DMS 273 (cell line): ENCODE results near the gene AGRN.
"Not testable (repeated sequence)": the region's sequence is repeated elsewhere in the genome, so short reads cannot be mapped to it uniquely, and the experiment has no call there.

Experiments used
- DNase-seq: peaks from one replicate; lab custom pipeline; 2025; ENCODE audit not compliant: unreplicated experiment; lab: John Stamatoyannopoulos, UW

Gene AGRN

DNA sequence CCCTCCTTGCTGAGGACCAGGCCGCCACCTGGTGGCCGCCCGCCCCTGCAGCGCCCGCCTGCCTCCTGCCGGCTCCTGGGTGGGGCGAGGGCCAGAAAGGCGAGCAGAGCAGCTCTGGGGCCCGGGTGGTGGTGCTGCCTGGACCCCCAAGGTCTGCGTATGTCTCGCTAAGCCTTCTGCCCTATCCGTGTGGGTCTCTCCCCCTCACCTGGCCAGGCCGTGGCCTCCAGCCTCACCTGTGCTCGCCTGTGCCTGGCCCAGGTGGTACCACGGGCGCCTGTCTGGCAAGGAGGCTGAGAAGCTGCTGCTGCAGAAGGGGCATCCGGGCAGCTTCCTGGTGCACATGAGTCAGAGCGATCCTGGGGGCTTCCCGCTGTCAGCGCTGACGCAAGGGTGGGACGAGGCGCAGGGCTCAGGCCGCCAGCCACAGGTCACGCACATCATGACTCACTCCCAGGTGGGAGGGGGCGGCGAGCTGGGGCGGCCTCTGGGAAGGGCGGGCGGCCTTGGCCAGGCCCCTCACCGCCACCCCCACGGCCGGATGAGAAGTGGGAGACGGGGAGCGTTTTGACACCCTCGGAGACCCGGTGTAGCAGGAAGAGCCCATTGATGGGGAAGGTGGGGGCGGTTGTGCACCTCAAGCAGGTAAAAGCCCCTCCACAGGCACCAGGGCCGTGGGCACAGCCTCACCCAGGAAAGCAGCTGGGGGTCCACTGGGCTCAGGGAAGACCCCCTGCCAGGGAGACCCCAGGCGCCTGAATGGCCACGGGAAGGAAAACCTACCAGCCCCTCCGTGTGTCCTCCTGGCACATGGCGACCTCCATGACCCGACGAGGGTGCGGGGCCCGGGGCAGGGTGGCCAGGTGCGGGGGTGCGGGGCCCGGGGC, 44.3 kb downstream of the AGRN start:
- peak; percentile 79 for DNase-seq

DNA sequence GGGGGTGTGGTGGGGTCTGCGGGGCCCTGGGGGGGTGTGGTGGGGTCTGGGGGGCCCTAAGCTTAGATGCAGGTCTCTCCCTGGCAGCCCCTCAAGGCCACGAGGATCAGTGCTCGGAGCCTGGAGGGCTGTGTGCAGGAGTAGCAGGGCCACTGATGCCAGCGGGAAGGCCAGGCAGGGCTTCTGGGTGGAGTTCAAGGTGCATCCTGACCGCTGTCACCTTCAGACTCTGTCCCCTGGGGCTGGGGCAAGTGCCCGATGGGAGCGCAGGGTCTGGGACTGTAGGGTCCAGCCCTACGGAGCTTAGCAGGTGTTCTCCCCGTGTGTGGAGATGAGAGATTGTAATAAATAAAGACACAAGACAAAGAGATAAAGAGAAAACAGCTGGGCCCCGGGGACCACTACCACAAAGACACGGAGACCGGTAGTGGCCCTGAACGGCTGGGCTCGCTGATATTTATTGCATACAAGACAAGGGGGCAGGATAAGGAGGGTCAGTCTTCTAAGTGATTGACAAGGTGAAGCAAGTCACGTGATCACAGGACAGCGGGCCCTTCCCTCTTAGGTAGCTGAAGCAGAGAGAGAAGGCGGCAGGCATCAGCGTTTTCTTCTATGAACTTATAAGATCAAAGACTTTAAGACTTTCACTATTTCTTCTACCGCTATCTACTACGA, 45.5 kb downstream of the AGRN start:
- DNase-seq: no peak

DNA sequence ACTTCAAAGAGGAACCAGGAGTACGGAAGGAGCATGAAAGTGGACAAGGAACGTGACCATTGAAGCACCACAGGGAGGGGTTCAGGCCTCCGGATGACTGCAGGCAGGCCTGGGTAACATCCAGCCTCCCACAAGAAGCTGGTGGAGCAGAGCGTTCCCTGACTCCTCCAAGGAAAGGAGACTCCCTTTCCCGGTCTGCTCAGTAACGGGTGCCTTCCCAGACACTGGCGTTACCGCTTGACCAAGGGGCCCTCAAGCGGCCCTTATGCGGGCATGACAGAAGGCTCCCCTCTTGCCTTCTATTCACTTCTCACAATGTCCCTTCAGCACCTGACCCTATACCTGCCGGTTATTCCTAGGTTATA, 46.0 kb downstream of the AGRN start:
- DNase-seq: not testable (repeated sequence)

DNA sequence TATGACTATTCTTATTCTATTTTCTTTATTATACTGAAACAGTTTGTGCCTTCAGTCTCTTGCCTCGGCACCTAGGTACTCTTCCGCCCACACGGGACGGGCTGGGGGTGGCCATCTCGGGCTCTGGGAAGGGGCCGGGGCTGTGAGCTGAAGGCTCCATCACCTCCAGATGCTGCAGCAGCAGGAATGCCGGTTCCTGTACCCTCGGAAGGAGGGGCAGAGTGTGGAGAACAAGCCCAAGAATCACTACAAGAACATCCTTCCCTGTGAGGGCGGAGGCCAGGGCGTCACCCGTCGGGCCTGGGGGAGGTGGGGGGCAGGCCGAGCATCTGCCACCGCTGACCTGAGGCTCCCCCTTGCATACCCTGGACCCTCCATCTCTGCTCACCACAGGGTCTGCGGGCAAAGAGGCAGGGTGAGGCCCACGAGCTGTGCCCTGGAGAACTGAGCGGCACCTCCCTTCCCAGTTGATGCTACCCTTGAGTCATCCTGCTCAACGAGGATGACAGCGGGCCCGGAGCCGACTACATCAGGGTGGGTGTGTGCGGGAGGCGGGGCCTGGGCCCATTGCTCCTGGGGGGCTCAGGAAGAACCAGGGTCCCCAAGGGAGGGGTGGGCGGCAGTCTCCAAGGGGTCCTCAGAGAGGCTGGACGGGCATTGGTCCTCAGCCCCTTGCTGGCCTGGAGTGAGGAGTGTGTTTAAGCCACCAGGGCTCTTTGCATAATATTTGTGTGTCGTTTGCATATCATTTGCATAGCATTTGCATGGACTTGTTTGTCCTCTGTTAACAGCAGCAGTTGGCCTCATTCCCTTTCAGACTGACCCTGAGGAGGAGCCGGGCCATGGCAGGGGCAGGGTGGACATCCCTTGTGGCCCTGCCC, 46.7 kb downstream of the AGRN start:
- DNase-seq: no peak

DNA sequence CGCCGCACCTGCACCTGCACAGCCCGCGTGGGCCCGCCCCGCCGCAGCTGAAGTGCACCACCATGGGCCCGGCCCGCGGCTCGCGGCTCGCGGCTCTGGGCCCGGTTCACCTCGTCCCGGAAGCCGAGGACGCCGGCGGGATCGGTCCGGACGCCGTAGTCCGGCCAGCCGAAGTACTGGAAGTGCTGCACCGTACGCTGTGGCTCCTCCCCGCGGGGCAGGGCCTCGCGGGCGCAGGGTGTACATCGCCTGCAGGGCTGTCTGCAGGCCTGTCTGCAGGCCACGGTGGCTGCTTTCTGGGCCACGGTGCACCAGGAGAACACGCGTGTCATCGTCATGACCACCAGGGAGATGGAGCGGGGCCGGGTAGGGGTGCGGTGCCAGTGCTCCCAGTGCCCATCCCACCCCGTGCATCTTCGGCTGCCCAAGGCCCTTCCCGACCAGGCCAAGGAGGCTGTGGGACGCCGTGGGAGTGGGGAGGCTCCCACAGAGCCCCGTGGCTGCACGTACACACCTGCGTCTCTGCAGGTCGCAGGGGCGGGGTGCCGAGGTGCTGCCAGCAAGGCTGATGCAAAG, 47.5 kb downstream of the AGRN start:
- DNase-seq: no peak

DNA sequence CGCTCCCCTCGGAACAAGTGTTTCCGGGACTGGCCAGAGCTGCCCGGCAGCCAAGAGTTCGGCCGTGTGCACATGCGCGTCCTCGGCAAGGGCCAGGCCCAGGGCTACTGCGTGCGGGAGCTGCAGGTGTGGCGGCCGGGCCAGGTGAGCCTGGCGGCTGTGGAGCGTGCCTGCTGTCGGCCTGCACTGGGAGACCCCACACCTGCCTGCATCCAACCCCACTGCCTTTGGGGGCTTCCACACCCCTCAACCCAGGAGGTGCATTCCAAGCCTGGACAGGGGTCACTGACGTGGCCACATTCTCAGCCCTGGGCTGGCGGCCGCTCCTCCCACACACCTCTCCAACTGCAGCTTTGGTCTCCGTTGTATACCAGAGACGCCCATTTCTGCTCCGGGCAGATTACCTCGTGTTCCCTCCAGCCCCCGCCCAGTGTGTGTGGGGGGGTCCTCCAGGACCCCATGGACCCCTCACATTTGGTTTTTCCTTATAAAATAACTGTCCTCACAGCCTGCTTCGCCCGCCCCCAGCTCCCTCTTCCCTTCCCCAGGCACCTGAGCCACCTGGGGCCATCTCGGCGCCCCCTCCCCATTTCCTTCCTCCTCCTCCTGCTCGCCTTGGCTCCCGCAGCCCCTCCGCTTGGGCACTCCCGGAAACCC, 48.1 kb downstream of the AGRN start:
- no peak for DNase-seq

DNA sequence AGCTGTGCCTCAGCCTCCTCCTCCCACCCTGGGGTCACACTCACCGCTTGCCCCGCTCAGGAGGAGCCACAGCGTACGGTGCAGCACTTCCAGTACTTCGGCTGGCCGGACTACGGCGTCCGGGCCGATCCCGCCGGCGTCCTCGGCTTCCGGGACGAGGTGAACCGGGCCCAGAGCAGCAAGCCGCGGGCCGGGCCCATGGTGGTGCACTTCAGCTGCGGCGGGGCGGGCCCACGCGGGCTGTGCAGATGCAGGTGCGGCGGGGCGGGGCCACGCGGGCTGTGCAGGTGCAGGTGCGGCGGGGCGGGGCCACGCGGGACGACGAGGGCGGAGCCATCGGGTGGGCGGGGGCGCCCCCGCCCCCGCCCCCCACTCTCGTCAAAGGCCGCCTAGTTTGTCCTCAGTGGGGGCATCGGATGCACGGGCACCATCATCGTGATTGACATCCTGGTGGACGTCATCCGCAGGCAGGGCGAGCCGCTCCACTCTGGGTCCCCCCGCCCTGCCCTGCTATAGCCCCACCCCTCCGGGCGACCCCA, 48.7 kb downstream of the AGRN start:
- DNase-seq: no peak

DNA sequence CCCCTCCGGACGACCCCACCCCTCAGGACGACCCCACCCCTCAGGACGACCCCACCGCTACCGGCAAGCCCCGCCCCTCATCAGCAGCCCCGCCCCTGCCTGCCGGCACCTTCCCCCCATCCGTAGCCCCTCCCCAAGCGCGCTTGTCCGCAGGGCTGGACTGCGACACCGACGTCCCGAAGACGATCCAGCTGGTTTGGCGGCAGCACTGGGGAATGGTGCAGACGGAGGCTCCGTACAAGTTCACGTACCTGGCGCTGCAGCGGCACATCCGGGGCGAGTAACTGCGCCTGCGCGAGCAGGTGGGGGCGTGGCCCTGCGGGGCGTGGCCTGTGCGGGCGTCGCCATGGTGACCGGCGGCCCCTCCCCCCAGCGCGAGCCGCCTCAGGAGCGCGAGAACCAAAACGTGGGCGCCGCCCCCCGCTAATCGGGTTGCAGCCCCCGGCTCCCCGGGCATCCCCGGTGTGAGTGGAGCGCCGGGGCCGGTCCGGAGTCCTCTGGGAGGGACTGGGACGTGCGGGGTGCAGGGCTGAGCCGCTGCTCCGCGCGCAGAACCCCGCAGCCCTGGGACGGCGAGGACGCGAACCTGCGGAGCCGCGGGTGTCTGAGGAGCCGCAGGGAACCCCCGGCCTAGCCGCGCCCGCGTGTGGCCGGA, 49.3 kb downstream of the AGRN start:
- DNase-seq: peak; percentile 84

DNA sequence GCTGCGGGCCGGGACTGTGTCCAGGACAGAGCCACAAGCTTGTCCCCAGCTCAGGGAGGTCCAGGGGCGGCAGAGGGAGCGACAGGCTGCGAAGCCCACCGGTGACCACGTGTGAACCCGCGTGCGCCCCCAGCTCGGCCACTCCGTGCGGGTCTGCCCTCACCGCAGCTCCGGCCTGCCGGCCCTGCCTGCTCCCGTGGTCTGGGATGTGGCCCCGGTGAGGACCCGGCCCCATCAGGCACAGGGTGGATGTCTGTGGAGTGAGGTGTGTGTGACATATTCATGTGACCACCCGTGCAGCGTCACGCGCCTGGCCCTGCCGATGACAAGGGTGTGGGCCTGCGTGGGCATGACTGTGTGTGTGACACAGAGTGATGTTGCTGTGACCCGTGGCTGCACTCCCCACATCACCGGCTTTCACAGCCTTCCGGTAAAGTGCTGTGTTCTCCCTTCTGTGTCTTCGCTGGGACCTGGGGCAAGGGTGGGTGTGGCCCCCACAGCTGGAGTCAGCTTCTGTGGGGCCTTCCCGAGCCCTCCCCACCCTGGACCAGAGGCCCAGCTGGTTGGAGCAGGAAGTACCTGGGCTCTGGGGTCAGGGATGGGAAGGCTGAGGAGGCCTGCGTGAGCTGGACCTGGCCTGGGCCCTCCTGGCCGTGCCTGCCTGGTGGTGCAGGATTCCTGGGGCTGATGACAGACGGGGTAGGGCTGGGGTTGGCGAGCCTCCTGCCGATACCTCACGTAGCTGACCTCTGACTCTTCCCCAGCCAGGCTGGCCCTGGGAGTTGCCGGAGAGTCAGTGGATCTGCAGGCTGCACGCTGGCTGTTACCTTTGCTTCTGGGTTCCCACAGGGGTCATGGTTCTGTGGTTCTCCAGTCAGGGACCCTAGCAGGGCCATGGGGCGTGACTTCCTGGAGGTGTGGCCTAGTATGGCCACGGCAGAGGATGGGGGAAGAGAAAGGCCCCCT, 50.1 kb downstream of the AGRN start:
- no peak for DNase-seq

DNA sequence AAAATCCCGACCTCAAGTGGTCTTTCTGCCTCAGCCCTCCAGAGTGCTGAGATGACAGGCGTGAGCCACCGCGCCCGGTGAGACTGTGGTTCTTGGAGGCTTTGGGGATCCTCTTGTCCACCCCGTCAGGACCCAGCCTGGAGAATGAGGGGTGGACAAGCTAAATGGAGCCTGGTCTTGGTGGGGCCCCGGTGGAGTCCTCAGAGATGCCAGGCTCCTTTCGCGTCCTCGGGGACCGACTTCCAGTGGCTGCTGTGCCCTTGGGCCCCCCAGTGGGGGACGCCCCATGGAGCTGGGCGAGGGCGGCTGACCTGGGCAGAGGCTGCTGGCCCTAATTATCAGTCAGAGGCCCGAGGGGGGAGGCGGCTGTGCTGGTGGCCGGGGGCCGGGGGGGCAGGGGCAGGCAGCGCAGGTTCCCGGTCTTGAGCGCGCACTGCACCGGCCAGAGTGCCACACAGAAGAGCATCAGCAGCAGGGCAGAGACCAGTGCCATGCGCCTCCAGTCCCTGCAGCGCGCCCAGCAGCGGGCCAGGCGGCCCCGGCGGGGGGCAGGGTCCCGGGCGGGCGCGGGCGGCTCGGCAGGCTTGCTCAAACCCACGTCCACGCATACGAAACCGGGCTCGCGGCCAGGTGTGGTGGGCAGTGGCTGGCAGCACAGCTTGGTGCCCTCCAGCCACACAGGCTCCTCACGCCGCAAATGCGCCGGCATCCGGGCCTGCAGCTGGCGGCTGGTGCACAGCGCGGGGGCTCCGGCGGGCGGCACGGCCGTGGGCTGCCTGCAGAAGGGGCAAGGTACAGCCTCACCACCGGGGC, 51.8 kb downstream of the AGRN start:
- DNase-seq: no peak

DNA sequence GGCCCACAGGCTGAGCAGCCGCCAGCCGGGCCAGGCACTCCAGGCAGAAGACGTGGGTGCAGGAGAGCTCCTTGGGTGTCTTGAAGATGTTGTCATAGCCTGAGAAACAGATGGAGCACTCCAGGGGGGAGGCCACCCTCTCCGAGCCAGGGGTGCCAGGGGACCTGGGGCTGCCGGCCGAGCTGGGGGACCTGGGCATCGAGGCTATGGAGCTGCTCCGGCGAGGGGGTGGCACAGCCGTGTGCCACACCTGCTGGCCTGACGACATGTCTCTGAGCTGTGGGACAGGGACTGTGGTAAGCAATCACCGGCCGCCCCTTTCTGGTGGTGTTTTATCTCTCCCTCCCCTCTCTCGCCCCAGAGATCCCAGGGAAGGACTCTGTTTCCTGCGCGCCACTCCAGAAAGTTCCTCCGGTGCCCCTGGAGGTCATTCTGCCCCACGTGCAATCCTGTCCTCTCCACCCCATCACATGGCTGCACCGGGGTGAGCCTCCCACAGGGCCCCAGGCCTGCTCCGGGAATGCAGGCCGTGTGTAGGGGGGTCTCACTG, 52.5 kb downstream of the AGRN start:
- DNase-seq: no peak

DNA sequence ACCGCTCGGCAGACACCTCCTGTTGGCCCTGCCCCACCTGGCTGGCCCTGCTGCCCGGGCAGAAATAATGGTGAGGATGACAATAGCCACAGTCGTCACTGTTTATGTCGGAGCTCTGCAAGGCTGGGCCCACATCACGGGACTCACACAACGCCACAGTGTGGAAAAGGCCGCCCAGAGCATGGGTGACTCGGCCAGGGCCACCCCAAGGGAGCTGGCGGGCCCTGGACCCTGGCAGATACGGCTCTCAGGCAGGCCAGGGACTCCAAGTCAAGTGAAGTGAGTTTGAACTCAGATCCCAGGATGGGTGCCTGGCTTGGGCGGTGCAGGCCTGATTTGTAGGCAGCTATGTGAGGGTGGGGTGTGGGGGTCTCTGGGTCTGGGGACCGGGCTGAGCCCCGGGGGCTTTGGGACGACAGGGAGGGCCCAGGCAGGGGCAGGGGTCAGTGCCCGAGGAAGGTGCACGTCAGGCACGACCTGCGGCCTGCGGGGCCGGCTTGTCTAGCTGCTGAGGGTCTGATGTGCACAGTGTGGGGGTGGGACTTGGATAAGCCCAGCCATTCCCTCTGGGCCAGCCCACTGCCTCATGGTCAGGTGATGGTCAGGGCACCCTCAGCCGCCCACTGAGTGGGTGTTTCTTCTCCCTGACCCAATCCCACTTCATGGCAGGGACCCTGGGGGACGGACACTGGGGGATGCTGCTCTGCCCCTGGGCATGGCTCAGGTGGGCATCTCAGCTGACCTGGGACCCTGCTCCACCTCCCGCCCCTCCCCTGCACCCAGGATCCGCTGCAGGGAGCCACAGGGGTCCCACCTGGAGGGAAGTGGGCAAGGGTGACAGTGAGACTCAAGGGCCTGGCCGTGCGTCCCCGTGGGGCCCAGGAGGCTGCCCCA, 53.2 kb downstream of the AGRN start:
- DNase-seq: no peak

DNA sequence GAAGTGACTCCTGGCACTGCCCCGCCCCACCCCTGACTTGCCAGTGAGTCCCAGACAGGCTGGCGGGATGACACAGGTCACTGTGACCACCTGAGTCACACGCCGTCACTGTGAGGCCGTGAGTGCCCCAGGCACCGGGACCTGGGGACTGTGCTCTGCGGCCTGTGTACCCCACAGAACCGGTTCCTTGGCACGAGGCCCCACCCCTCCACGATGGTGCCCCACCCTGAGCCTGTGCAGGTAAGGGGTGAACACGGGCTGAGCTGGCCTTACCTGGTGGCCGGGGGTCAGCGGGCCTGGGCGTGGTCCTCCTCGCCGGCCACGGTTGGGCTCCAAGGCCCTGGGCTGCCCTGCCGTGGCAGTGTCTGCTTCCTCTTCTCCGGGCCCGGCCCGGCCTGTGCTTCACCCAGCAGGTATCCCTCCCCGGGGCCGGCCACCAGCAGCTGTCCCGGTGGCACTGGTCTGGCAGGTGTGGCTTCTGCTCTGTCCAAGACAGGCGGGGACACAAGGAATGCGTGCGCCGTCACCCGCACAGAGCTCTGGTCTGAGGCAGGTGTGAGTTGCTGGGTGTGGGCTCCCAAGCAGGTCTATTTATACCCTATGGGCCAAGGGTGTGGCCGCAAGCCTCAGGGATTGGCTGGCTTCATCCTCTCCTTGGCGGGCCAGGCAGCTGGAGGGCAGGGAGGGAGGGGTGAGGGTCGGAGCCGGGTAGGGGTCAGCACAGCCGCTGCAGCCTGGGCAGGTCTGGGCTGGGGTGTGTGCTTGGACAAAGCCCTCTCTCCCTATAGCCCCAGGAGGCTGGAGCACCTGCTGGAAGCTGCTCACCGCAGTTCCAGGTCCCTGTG, 54.0 kb downstream of the AGRN start, which contains the start of gene RNF223:
Gene RNF223, minus strand, starts transcription at position 564 of the 845 bp plus-strand sequence. CDS start 1,740 bp downstream, outside the sequence.
- DNase-seq: no peak

DNA sequence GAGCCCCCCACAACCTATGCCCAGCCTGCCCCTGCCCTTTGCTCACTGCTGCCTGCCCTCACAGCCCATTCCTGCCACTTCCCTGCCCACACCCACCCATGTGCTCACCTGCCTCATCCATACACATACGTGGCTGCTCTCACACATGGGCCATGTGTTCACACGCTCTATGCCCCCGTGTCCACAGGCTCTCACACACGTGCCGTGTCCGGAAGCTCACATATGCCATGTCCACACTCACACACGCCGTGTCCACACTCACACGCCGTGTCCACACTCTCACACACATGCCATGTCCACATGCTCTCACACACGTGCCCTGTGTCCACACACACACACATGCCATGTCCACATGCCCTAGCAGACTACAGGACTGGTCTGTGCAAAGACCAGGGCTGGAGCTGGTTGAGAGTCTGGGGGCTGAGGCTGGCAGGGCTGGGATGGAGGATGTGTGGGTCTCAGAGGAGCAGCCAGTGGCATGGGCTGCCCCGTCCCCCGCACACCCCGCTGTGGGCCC, 54.8 kb downstream of the AGRN start:
- no peak for DNase-seq
